HG03558 (cell line): ENCODE data around the gene TEX48.

Source experiments
- ATAC-seq: cut with Tn5 transposase; IDR thresholded peaks from one replicate; pipeline ENCODE4 v1.9.1; 2021; ENCODE audit warnings: moderate number of reproducible peaks; ENCODE audit not compliant: unreplicated experiment; ENCODE audit errors: extremely low read depth

The TEX48 gene

GRCh38 chr9:114681594-114682332 is at the start of gene TEX48:
Gene TEX48, minus strand, starts transcription at chr9:114682192. Its CDS starts 10,469 bp downstream, at chr9:114671723.
- ATAC-seq, result no peak

- no peak for ATAC-seq
Observed at GRCh38 chr9:114731701-114732100, 49.7 kb upstream of the TEX48 start.

GRCh38 chr9:114729706-114730105 is 47.7 kb upstream of the TEX48 start:
- no peak for ATAC-seq

GRCh38 chr9:114725930-114726329 is 43.9 kb upstream of the TEX48 start:
- ATAC-seq, result no peak

DNA sequence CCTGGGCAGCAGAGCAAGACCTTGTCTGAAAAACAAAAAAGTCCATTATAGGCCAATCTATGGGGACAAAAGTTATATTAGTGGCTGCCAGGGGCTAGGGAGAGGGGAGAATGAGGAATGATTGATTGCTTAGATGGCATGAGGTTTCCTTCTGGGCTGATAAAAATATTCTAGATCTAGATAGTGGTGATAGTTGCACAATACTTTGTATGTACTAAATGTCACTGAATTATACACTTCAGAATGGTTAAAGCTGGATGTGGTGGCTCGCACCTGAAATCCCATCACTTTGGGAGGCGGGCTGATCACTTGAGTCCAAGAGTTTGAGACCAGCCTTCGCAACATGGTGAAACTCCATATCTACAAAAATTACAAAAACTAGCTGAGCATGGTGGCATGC is 42.8 kb upstream of the TEX48 start:
- ATAC-seq, result no peak

- ATAC-seq, result no peak
Observed at GRCh38 chr9:114723931-114724330, 41.9 kb upstream of the TEX48 start.

DNA sequence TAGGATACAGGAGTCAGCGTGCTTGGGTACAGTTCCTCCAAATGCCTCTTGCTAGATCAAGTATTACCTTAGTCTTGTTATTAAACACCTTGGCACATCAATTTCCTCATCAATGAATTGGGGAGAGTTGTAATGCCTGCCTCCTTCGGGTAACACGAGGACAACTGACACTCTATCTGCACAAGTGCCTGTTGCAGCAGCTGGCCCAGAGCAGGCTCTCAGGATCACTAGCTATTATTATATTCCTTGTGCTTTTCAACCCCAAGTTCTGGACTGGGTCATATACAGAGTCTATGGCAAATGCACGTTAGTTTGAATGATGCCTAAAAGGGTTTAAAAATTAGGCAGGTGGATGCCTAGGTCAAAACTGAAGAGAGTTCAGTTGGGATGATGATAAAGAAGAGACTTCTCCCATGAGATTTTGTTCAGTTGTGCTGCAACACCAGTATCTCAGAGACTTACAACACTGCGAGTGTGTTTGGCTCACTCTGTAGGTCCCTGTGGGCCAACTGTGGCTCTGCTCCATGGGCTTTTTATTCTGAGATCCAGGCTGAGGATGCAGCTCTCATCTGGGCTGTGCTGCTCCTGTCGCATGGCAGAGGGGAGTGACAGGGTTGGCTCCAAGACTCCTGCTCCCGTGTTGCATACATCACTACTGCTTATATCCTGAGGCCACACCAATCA is 41.1 kb upstream of the TEX48 start:
- ATAC-seq, result no peak

- no peak for ATAC-seq
Observed at GRCh38 chr9:114722081-114722621, 40.2 kb upstream of the TEX48 start.

DNA sequence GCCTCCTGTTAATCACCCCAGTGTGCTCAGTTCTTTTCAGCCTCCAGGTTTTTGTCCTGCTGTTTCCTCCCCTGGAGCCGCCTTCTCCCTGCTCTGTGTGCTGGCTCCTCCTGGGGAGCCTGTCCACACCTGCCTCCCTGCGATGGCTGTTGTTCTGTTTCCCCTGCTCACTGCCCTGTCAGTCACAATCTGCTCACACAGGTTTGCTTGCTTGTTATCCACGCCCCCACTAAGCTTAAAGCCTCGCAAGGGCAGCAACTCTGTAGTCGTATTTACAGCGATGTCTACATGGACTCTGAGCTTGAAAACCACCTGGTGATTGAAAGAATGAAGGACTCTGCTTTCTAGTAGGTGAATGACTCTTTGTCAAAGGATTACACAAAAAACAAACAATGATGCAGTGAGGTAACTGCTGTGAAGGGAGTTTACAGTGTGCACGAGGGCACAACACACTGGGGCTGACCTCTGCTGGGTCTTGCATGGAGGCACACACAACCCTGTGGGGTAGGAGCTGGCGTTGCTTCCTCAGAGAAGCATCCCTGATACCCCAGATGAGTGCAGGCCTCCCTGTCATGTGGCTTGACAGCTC is 39.6 kb upstream of the TEX48 start:
- ATAC-seq, result no peak

DNA sequence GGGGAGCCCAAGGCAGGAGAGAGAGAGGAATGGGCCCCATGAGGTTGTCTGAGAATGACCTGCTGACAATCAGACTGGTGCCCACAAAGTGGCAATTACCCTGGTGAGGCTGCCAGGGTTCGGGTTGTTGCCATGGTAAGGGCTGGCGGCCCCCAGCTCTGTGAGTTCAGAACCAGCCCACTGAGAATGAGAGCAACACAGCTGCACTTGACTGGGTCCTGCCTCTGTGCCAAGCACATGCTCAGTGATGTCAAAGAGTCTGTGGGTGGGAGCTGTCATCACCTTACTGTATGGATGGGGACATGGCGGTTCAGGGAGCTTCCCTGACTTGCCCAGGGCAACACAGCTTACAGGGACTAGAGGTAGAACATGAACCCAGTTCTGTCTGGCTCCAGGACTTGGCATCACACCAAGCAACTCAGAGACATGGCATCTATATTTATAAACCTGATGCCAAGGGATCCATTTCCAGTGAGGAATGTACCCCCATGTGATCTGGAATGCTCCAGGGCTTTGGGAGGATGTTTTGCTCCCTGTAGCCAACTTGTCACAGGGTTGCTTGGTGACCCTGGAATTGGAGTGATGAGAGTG is 38.2 kb upstream of the TEX48 start:
- ATAC-seq, result no peak

GRCh38 chr9:114719290-114719689 is 37.3 kb upstream of the TEX48 start:
- ATAC-seq, result no peak

GRCh38 chr9:114718801-114719221 is 36.8 kb upstream of the TEX48 start:
- ATAC-seq, result no peak

DNA sequence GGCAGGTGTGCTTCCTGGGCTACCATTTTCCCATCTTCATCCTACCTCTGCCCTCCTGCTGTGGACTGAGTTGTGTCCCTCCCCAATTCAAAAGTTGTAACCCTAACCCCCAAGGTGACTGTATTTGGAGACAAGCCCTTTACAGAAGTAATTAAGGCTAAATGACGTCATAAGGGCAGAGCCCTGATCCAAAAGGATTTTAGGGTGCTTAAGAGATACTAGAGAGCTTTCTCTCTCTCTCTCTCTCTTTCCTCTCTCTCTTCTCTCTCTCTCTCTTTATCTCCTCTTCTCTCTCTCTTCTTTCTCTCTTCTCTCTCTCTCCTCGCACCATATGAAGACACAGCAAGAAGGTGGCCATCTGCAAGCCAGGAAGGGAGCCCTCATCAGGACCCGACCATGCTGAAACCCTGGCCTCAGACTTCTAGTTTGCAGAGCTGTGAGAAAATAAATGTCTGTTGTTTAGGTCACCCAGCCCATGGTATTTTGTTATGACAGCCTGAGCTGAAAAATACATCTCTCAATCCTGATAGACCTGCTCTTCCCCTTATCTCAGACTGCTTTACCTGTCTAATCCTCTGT is 36.0 kb upstream of the TEX48 start:
- no peak for ATAC-seq

DNA sequence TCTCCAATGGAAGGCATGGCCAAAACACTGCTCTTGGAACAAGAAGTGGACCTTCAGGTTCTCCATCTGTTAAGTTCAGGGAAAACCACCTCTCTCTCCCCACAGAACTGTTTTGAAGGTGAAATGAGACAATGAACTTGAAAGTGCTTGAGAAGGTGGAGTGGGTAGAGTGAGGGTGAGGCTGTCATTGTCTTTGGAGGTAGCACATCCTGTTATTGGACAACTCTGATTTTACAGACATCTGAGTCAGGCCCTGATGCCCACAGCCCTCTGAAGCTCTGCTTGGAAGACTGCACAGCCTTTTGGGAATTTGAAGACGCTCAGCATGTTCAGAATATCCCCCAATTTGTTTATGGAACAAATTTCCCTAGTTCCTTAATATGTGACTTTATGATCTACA is 27.6 kb upstream of the TEX48 start:
- ATAC-seq, result no peak

GRCh38 chr9:114706711-114707110 is 24.7 kb upstream of the TEX48 start:
- ATAC-seq, result no peak

DNA sequence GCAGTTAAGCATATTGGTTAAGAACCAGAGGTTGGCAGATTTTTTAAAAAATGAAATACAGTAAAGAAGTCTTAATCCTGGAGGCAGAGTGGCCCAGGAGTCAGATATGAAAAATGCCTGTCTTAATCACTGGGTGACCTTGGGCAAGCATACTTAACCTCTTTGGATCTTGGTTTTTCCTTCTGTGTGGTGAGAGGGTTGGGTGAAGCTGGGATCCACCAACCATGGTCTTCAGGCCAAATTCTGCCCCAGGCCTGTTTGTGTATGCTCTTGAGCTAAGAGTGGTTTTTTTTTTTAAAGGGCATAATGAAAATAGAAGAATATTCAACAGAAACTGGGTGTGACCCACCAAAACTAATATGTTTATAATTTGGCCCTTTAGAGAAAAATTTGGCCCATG is 20.0 kb upstream of the TEX48 start:
- ATAC-seq, result no peak

- ATAC-seq, result no peak
Observed at GRCh38 chr9:114697951-114698351, 16.0 kb upstream of the TEX48 start.

- ATAC-seq, result peak; percentile 50
Observed at GRCh38 chr9:114696814-114697544, 15.0 kb upstream of the TEX48 start.

GRCh38 chr9:114695948-114696347 is 14.0 kb upstream of the TEX48 start:
- no peak for ATAC-seq

DNA sequence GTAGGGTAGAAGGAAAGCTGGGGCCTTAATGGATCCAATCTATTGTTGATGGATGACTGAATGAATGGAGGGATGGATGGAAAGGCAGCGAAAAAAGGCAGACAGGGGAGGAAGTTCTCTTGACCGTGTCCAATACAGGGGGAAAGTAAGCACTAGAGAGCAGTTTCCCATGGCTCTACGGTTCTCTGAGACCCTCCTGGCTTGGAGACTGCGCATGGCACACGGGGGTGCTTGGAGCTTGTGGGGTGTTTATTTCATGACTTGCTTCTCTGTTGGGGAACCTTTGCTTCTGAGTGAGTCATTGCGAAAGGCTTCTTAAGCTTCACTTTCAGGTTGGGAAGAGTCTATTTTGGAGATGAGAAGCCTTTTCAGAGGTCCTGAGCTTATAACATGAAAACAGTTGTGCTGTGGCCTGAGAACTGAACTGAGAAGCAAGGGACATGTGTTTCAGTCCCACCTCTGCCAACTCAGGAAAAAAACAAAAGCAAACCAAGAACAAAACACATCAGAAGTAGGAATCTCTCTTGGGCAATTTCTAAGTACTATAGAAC is 12.8 kb upstream of the TEX48 start:
- no peak for ATAC-seq
